Activated naive CD8-positive, alpha-beta T cell (primary cell): ENCODE data around the gene CDHR3.

ENCODE experiments used
- H3K27ac Mint-ChIP-seq: one replicate; pipeline ENCODE4 v1.8.0; 2021; ENCODE audit warnings: mixed read lengths
- H3K27me3 Mint-ChIP-seq: one replicate; pipeline ENCODE4 v1.8.0; 2021; ENCODE audit warnings: mixed read lengths
- H3K36me3 Mint-ChIP-seq: one replicate; pipeline ENCODE4 v1.8.0; 2021; ENCODE audit warnings: mixed read lengths
- H3K4me1 Mint-ChIP-seq: one replicate; pipeline ENCODE4 v1.8.0; 2021; ENCODE audit warnings: low read depth, mixed read lengths
- H3K4me3 Mint-ChIP-seq: one replicate; pipeline ENCODE4 v1.8.0; 2021; ENCODE audit warnings: mild to moderate bottlenecking, mixed read lengths
- H3K9me3 Mint-ChIP-seq: one replicate; pipeline ENCODE4 v1.8.0; 2021; ENCODE audit warnings: low read depth, mixed read lengths

Gene CDHR3

GRCh38 chr7:106064316-106064715 lies 101.3 kb downstream of the CDHR3 start:
- H3K4me1 Mint-ChIP-seq = peaks cover 20% of the 10 kb centered on the region
- no peaks in the 10 kb centered on the region for H3K36me3 Mint-ChIP-seq
- no peaks in the 10 kb centered on the region for H3K27me3 Mint-ChIP-seq
- no peak overlapping the region for H3K27ac Mint-ChIP-seq
- H3K4me3 Mint-ChIP-seq = no peak overlapping the region
- H3K9me3 Mint-ChIP-seq = no peaks in the 10 kb centered on the region

GRCh38 chr7:106064771-106065574 lies 101.9 kb downstream of the CDHR3 start:
- H3K27me3 Mint-ChIP-seq = no peaks in the 10 kb centered on the region
- H3K4me3 Mint-ChIP-seq = no peak overlapping the region
- H3K27ac Mint-ChIP-seq = no peak overlapping the region

DNA sequence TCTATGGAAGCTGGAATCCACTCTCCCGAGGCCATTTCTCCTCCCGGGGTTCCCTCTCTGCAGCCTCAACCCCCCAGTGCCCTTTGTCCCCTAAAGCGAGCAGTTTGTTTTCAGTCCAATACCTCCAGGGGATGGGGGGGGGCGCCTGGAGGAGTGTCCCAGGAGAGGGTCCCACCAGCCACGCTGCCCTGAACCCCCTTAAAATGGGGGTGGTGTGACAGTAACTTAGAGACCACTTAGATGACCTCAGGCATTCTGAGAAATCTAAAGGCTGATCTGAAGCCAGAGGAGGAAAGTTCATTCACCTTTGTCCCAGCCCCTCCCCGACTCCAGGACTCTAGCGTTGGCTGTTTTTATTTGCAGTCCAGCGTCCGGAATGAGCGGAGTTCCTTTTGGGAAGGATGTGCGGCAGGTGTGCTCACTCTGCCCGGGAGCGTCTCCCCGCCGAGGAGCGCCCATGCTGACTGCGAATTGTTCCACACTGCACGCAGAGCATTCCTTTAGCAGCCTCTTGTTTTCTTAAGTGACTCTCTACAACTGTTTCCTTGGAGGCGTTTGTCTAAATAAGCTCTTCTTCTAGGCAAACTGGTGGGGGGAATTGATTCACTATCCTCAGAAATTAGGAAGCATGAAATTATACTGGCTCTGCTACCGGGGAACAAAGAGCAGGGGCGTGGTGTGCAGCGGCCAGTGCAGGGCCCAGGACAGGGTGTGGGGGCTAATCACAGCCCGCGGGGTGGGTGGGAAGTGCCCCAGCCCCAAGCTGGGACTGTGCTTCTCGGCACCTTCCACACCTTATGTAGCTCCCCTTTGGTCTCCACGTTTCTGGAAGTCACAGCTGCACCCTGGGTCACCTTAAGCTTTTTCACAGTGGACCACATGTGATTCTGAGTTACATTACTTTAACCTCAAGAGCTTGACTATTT lies 102.8 kb downstream of the CDHR3 start:
- H3K27ac Mint-ChIP-seq = no peak overlapping the region
- no peaks in the 10 kb centered on the region for H3K27me3 Mint-ChIP-seq
- peaks cover 28% of the 10 kb centered on the region for H3K4me1 Mint-ChIP-seq
- H3K9me3 Mint-ChIP-seq = no peaks in the 10 kb centered on the region
- no peaks in the 10 kb centered on the region for H3K36me3 Mint-ChIP-seq
- no peak overlapping the region for H3K4me3 Mint-ChIP-seq

More at GRCh38 chr7:106064771-106065574, 101.9 kb downstream of the CDHR3 start:
- peaks cover 24% of the 10 kb centered on the region for H3K4me1 Mint-ChIP-seq
- H3K36me3 Mint-ChIP-seq = no peaks in the 10 kb centered on the region
- no peaks in the 10 kb centered on the region for H3K9me3 Mint-ChIP-seq

DNA sequence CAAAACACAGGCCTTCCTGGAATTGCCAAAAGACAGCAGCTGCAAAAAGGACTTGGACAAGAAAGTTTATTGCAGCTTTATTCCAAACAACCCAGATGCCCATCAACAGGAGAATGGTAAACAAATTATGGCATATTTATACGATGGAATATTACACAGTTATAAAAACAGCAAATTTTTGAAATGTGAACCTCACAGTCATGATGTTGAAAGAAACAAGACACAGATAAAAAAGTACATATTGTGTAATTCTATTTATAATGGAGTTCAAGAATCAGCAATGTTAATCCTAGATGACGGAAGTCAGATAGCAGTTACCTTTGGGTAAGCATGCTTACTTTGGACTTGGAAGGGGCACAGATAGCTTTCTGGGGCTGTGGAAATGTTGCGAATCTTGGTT lies 104.6 kb downstream of the CDHR3 start:
- Mint-ChIP-seq H3K27ac (no peak overlapping the region), H3K9me3 (no peaks in the 10 kb centered on the region), H3K4me1 (peaks cover 41% of the 10 kb centered on the region), H3K36me3 (no peaks in the 10 kb centered on the region), H3K4me3 (no peak overlapping the region), H3K27me3 (no peaks in the 10 kb centered on the region)

DNA sequence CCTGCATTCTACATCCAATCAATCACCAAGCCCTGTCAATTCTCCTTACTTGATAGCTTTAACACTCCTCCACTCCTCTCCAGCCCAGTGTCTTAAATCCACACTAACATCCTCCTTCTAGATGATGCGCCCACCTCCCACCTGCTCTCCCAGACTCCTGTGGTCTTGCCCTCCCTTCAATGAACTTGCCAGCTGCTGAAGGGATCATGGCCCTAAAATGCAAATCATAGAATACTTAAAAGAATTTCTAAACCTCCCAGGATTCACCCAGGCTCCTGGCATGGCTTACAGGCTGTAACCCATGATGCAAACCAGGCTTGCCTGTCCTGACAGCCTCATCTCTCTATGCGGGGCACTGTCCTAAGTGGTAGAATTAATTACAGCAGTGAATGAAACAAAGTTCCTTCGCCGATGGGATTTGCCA lies 105.5 kb downstream of the CDHR3 start:
- no peaks in the 10 kb centered on the region for H3K27me3 Mint-ChIP-seq
- H3K9me3 Mint-ChIP-seq = no peaks in the 10 kb centered on the region
- no peaks in the 10 kb centered on the region for H3K36me3 Mint-ChIP-seq
- peak overlapping the region; percentile 4 for H3K27ac Mint-ChIP-seq
- peaks cover 43% of the 10 kb centered on the region for H3K4me1 Mint-ChIP-seq
- no peak overlapping the region for H3K4me3 Mint-ChIP-seq

DNA sequence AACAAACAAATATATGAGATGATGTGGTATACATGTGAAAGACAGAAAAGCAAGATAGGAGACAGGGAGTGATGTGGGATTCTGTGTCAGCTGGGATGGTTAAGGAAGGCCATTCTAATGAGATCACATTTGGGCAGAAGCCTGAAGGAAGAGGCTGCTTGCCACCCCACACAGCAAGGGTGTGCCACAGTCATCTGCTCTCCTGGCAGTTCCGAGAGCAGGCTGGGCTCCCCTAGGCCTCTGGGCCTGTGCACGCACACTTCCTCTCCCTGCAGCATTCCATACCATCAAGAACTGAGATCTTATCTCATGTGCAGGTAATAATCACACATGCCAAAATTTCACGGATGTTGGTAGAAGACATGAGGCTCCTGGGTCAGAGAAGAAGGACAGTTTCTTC lies 105.9 kb downstream of the CDHR3 start:
- H3K4me3 Mint-ChIP-seq = no peak overlapping the region
- no peaks in the 10 kb centered on the region for H3K27me3 Mint-ChIP-seq
- no peaks in the 10 kb centered on the region for H3K36me3 Mint-ChIP-seq
- H3K4me1 Mint-ChIP-seq = peaks cover 47% of the 10 kb centered on the region
- no peak overlapping the region for H3K27ac Mint-ChIP-seq
- no peaks in the 10 kb centered on the region for H3K9me3 Mint-ChIP-seq

GRCh38 chr7:106069471-106070200 lies 106.6 kb downstream of the CDHR3 start:
- H3K4me1 Mint-ChIP-seq = peaks cover 52% of the 10 kb centered on the region
- H3K36me3 Mint-ChIP-seq = no peaks in the 10 kb centered on the region
- H3K27ac Mint-ChIP-seq = peak overlapping the region; percentile 13
- H3K9me3 Mint-ChIP-seq = no peaks in the 10 kb centered on the region
- no peak overlapping the region for H3K4me3 Mint-ChIP-seq
- no peaks in the 10 kb centered on the region for H3K27me3 Mint-ChIP-seq

GRCh38 chr7:106070201-106070551 lies 107.1 kb downstream of the CDHR3 start:
- Mint-ChIP-seq H3K4me3 (no peak overlapping the region), H3K4me1 (peaks cover 53% of the 10 kb centered on the region), H3K27me3 (no peaks in the 10 kb centered on the region), H3K36me3 (no peaks in the 10 kb centered on the region), H3K27ac (no peak overlapping the region), H3K9me3 (no peaks in the 10 kb centered on the region)

DNA sequence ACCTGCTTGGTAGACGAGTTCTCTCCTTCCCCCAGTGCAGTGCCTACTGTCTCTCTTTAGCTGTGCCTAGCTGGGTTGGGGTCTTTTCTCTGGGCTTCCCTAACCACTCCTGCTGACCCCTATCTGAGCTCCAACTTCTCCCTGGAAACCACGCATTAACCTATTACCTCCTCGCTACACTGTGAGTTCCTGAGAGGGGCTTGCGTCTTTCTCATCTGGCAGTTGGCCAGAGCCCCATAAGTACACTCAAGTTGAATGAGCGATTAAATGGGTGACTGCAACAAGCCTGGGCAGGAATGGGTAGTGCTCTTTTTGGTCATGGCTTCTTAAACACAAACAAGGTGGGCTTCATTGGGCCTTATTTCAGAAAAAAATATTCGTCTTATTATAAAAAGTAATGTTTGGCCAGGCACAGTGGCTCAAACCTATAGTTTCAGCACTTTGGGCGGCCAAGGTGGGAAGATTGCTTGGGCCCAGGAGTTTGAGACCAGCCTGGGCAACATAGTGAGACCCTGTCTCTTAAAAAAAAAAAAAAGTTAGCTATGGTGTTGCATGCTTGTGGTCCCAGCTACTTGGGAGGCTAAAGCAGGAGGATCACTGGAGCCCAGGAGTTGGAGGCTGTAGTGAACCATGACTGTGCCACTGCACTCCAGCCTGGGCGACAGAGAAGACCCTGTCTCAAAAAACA lies 107.6 kb downstream of the CDHR3 start:
- Mint-ChIP-seq H3K27me3 (no peaks in the 10 kb centered on the region), H3K36me3 (no peaks in the 10 kb centered on the region), H3K9me3 (no peaks in the 10 kb centered on the region), H3K27ac (peak overlapping the region; percentile 92), H3K4me3 (peak overlapping the region; percentile 63), H3K4me1 (peaks cover 53% of the 10 kb centered on the region)

DNA sequence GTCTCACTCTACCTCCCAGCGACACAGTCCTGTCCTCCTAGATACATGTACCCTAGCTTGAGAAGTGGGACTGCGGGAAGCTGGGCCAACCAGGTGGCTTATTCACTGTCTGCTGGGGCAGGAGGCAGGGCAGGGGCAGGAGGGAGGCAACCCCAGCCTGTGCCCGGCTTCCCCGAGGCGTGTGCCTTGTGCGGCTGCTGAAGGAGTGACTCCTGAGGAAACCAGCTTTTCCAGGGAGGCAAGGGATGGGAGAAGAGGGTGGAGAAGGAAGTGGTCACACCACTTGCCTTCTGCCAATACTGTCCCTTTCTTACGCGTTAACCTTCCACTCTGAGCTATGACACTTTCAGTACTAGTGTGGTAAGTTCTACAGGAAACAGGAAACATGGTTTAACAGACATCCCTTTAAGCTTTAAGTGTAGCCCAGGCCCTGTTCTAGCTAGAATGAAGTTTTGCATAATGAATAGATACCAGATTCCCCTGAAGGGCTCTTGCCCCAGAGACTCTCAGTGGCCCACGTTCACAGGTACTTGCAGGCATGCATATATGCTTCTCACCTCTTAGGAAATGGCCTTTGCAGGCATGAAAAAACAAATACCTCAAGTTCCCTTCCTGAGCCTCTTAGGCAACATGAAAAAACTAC lies 108.4 kb downstream of the CDHR3 start:
- Mint-ChIP-seq H3K27ac (peak overlapping the region; percentile 92), H3K27me3 (no peaks in the 10 kb centered on the region), H3K36me3 (no peaks in the 10 kb centered on the region), H3K4me3 (peak overlapping the region; percentile 63), H3K4me1 (peaks cover 55% of the 10 kb centered on the region), H3K9me3 (no peaks in the 10 kb centered on the region)

DNA sequence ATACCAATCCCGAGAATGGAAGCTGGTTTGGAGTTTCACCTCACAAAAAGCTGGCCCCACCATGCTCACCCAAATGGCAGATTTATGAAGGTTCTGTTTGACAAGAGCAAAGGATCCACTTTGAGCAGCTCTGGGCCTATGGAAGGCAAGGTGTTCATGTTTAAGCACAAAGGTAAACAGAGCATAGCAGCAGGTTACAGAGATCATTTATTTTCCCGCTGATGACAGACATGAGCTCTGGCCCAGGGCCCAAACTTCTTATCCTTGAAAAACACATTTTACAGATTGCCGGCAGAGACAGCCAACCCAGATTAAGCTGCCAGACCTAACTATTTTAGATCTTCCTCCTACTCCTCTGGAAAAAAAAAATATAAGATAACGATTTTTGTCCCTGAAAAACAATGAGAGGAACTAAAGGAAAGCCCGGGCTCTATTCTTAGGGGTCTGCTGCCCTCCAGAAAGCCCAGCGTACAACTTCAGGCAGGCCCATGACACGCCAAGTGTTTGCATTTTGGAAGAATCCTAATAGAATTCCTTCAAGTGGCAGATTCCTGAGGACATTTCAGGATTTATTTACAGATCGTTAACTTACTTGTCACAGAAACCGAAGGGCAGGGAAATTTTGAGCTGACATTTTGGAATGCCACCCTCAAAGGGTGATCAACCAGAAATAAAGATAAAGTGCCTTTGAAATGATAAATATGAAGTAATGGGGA lies 109.1 kb downstream of the CDHR3 start:
- no peaks in the 10 kb centered on the region for H3K36me3 Mint-ChIP-seq
- peak overlapping the region; percentile 63 for H3K4me3 Mint-ChIP-seq
- H3K9me3 Mint-ChIP-seq = no peaks in the 10 kb centered on the region
- no peaks in the 10 kb centered on the region for H3K27me3 Mint-ChIP-seq
- peak overlapping the region; percentile 92 for H3K27ac Mint-ChIP-seq
- peaks cover 60% of the 10 kb centered on the region for H3K4me1 Mint-ChIP-seq

DNA sequence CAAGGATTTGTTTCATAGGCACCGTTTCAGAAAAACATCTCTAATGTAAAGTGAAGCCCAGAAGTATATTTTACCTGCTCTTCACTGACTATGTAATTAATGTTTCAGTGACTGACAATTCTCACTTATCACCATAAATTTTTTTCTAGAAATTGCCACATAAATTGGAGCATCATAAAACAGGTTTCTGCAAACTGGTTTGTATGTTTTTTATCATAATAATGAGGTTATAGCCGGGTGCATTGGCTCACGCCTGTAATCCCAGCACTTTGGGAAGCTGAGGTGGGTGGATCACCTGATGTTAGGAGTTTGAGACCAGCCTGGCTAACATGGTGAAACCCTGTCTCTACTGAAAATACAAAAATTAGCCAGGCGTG lies 109.6 kb downstream of the CDHR3 start:
- H3K27ac Mint-ChIP-seq = peak overlapping the region; percentile 92
- no peaks in the 10 kb centered on the region for H3K27me3 Mint-ChIP-seq

GRCh38 chr7:106073701-106074100 lies 110.6 kb downstream of the CDHR3 start:
- Mint-ChIP-seq H3K4me3 (no peak overlapping the region), H3K4me1 (peaks cover 58% of the 10 kb centered on the region), H3K36me3 (no peaks in the 10 kb centered on the region), H3K27me3 (no peaks in the 10 kb centered on the region), H3K27ac (peak overlapping the region; percentile 37), H3K9me3 (no peaks in the 10 kb centered on the region)

More for the DNA sequence above, 109.6 kb downstream of the CDHR3 start:
- Mint-ChIP-seq H3K4me3 (no peak overlapping the region), H3K4me1 (peaks cover 63% of the 10 kb centered on the region), H3K36me3 (no peaks in the 10 kb centered on the region), H3K9me3 (no peaks in the 10 kb centered on the region)
